SK-N-MC (cell line): ENCODE measurements around the gene NRCAM.

Experiments used
- EZH2 ChIP-seq: fragments of 200-600 bp; sonication (generic); IDR thresholded peaks from one replicate; pipeline ENCODE4 v1.6.1; 2017; ENCODE audit warnings: antibody characterized with exemption
- POLR2AphosphoS5 ChIP-seq: IDR thresholded peaks from 2 replicates; pipeline ENCODE4 v1.6.1; 2012; ENCODE audit warnings: mild to moderate bottlenecking, low read depth, low read length, borderline replicate concordance

DNA sequence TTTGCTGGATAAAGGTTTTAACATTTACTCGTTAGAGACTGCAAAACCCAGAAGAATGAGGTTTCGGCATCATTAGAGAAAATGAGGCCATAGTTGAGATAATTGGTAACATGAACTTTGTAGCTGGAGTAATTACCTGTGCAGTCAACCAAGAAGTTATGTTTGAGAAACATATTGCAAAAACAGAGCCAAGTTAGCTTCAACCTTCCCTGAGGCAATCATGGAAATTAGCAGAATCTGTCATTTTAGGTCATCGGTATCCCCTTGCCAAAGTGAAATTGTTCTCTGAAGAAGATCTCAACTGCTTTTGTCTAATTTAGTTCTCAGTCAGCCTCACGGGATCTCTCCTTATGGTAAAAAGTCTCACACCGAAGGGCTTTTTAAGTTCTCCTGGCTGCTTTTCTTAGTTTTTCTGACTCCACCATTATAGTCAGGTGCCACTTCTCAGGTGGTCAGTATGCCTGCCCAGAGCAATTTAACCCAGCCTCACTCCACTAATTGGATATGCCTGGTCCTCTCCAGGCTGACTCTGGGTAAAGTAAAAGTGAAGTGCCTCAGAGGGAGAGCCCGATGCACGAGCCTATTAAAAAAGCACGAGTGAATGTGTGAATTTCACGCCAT, 52.5 kb downstream of the NRCAM start:
- TF ChIP-seq POLR2AphosphoS5 (no peak), EZH2 (no peak)
